Spleen (tissue), 7 donors: ENCODE data around the gene SORCS1.

Source experiments
- POLR2A ChIP-seq, 3 donors: fragments of 450-650 bp; IDR thresholded peaks; one replicate each; pipeline ENCODE4 v1.5.1; 2017; ENCODE audit warnings: antibody characterized with exemption in 3 of 3, mild to moderate bottlenecking in 1 of 3
- POLR2AphosphoS5 ChIP-seq, 3 donors: sonication (generic); formaldehyde crosslinking; IDR thresholded peaks; one replicate each; pipeline ENCODE4 v1.5.1; 2017; ENCODE audit warnings: antibody characterized with exemption in 3 of 3
- TF ChIP-seq, protein P1 (sequence below), 11 experiments: fragments of 200-600 bp in 7 of 11; fragments of 450-650 bp in 4 of 11; sonication (generic) in 4 of 11; IDR thresholded peaks in 8 of 11; conservative IDR thresholded peaks in 3 of 11; 1 replicate in 7 of 11; 2 replicates in 4 of 11; pipeline versions ENCODE4 v1.4.0 to v1.8.0; 2016 to 2021; ENCODE audit warnings: antibody characterized with exemption in 11 of 11, inconsistent platforms in 4 of 11, mild to moderate bottlenecking in 1 of 11
- donor health status: DM: no; HTN: no; CAD: no; lungs with moderate emphysema.
- donor health status: DM: no; HTN: no; CAD: no.
- donor health status: DM: no; HTN: no; CAD: no.

- TF ChIP-seq, protein P1, sequence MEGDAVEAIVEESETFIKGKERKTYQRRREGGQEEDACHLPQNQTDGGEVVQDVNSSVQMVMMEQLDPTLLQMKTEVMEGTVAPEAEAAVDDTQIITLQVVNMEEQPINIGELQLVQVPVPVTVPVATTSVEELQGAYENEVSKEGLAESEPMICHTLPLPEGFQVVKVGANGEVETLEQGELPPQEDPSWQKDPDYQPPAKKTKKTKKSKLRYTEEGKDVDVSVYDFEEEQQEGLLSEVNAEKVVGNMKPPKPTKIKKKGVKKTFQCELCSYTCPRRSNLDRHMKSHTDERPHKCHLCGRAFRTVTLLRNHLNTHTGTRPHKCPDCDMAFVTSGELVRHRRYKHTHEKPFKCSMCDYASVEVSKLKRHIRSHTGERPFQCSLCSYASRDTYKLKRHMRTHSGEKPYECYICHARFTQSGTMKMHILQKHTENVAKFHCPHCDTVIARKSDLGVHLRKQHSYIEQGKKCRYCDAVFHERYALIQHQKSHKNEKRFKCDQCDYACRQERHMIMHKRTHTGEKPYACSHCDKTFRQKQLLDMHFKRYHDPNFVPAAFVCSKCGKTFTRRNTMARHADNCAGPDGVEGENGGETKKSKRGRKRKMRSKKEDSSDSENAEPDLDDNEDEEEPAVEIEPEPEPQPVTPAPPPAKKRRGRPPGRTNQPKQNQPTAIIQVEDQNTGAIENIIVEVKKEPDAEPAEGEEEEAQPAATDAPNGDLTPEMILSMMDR (IDR thresholded peaks at IDR 0.05 in 8 of 11, conservative IDR thresholded peaks at IDR 0.05 in 3 of 11), result no peak
- TF ChIP-seq POLR2AphosphoS5 (IDR thresholded peaks at IDR 0.05), result no peak
- no peak for TF ChIP-seq POLR2A (IDR thresholded peaks at IDR 0.05)
Measured at GRCh38 chr10:106981452-106982075, 182.9 kb downstream of the SORCS1 start.
